ENCODE data around the gene RNASE13.

DNA sequence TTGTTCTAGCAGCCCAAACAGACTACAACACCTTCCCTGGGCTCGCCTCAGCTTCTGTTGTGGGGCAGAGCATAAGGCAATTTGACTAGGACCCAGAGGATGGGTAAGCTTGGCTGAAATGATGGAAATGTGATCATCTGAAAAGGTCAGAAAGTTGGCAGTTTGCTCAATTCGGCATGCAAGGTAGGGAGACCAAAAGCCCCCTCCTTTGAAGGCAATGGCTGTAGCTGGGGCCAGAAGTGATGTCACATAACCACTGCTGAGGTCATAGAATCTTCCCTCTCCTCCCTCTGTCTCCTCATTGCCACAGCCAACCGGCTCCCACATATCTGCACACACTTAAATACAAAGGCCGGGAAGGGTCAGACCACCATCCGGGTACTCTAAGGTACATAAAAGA is 4.7 kb downstream of the RNASE13 start, which contains the start of gene TPPP2:
- TF ChIP-seq, protein P1, sequence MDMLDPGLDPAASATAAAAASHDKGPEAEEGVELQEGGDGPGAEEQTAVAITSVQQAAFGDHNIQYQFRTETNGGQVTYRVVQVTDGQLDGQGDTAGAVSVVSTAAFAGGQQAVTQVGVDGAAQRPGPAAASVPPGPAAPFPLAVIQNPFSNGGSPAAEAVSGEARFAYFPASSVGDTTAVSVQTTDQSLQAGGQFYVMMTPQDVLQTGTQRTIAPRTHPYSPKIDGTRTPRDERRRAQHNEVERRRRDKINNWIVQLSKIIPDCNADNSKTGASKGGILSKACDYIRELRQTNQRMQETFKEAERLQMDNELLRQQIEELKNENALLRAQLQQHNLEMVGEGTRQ (IDR thresholded peaks at IDR 0.05): no peak
- TF ChIP-seq CTCF (IDR thresholded peaks at IDR 0.05): no peak
- no peak for TF ChIP-seq MAX (IDR thresholded peaks at IDR 0.05)
- TF ChIP-seq, protein P2, sequence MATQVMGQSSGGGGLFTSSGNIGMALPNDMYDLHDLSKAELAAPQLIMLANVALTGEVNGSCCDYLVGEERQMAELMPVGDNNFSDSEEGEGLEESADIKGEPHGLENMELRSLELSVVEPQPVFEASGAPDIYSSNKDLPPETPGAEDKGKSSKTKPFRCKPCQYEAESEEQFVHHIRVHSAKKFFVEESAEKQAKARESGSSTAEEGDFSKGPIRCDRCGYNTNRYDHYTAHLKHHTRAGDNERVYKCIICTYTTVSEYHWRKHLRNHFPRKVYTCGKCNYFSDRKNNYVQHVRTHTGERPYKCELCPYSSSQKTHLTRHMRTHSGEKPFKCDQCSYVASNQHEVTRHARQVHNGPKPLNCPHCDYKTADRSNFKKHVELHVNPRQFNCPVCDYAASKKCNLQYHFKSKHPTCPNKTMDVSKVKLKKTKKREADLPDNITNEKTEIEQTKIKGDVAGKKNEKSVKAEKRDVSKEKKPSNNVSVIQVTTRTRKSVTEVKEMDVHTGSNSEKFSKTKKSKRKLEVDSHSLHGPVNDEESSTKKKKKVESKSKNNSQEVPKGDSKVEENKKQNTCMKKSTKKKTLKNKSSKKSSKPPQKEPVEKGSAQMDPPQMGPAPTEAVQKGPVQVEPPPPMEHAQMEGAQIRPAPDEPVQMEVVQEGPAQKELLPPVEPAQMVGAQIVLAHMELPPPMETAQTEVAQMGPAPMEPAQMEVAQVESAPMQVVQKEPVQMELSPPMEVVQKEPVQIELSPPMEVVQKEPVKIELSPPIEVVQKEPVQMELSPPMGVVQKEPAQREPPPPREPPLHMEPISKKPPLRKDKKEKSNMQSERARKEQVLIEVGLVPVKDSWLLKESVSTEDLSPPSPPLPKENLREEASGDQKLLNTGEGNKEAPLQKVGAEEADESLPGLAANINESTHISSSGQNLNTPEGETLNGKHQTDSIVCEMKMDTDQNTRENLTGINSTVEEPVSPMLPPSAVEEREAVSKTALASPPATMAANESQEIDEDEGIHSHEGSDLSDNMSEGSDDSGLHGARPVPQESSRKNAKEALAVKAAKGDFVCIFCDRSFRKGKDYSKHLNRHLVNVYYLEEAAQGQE (IDR thresholded peaks at IDR 0.05): no peak
- TF ChIP-seq RAD21 (conservative IDR thresholded peaks at IDR 0.05 in 1 of 2, IDR thresholded peaks at IDR 0.05 in 1 of 2): no peak
- TF ChIP-seq EP300 (IDR thresholded peaks at IDR 0.05): no peak
- no peak for TF ChIP-seq POLR2A (IDR thresholded peaks at IDR 0.05; ENCODE audit: low read length)
- TF ChIP-seq TFCP2L1 (CRISPR knock-in tag; IDR thresholded peaks at IDR 0.05): no peak
- TF ChIP-seq MAFK (IDR thresholded peaks at IDR 0.05; ENCODE audit: partially characterized antibody): no peak

Data from A549 (cell line).